ENCODE measurements around the gene KIFC3.

KIFC3 gene

GRCh38 chr16:57823836-57824235 lies 21.5 kb upstream of the KIFC3 start:
- no peak overlapping the region for H3K4me2 ChIP-seq (ENCODE audit: low read length)
- H2AK5ac ChIP-seq (ENCODE audit: low read length): no peak overlapping the region
- no peak overlapping the region for H2BK120ac ChIP-seq (ENCODE audit: low read depth, low read length)
- H3K23ac ChIP-seq (ENCODE audit: low read length): no peak overlapping the region
- H3K9ac ChIP-seq (ENCODE audit: low read length): no peak overlapping the region
- no peak overlapping the region for H3K4ac ChIP-seq (ENCODE audit: low read depth, low read length)
- peaks cover 3% of the 10 kb centered on the region for H3K4me1 ChIP-seq (ENCODE audit: control insufficient read depth, low read depth, low read length)
- WGBS (ENCODE audit: extremely low coverage, insufficient coverage, low lambda C conversion rate): no CpG with 5 or more reads among the region's 5 CpGs
- H3K79me2 ChIP-seq (ENCODE audit: control insufficient read depth, insufficient read depth, low read length): no peaks in the 10 kb centered on the region
- no peaks in the 10 kb centered on the region for H3K79me1 ChIP-seq (ENCODE audit: low read length)
- H2BK15ac ChIP-seq (replicated peaks; ENCODE audit: low read depth): no peak overlapping the region
- no peaks in the 10 kb centered on the region for H3K27me3 ChIP-seq (ENCODE audit: insufficient read depth, low read length, poor library complexity)
- no peak overlapping the region for H4K5ac ChIP-seq (ENCODE audit: low read length)
- H3K4me3 ChIP-seq (ENCODE audit: low read length): no peak overlapping the region
- no peak overlapping the region for H3K18ac ChIP-seq (ENCODE audit: low read length)
- H2BK5ac ChIP-seq (ENCODE audit: low read length): no peak overlapping the region
- H3K36me3 ChIP-seq (ENCODE audit: control insufficient read depth, insufficient read depth, low read length): no peaks in the 10 kb centered on the region
- H4K8ac ChIP-seq (ENCODE audit: low read depth, low read length): no peak overlapping the region
- no peak overlapping the region for H3K27ac ChIP-seq (ENCODE audit: low read depth, low read length)
- H3K56ac ChIP-seq (ENCODE audit: low read length): no peak overlapping the region
- no peak for DNase-seq

- Histone ChIP-seq H2BK5ac (ENCODE audit: low read length) (no peak overlapping the region), H3K79me2 (ENCODE audit: control insufficient read depth, insufficient read depth, low read length) (no peaks in the 10 kb centered on the region), H3K23ac (ENCODE audit: low read length) (no peak overlapping the region), H4K5ac (ENCODE audit: low read length) (no peak overlapping the region), H4K8ac (ENCODE audit: low read depth, low read length) (no peak overlapping the region), H3K4ac (ENCODE audit: low read depth, low read length) (no peak overlapping the region), H3K56ac (ENCODE audit: low read length) (no peak overlapping the region), H3K27me3 (ENCODE audit: insufficient read depth, low read length, poor library complexity) (no peaks in the 10 kb centered on the region), H3K18ac (ENCODE audit: low read length) (no peak overlapping the region), H2AK5ac (ENCODE audit: low read length) (no peak overlapping the region), H3K4me1 (ENCODE audit: control insufficient read depth, low read depth, low read length) (peaks cover 3% of the 10 kb centered on the region), H3K27ac (ENCODE audit: low read depth, low read length) (no peak overlapping the region), H3K79me1 (ENCODE audit: low read length) (no peaks in the 10 kb centered on the region), H3K4me3 (ENCODE audit: low read length) (no peak overlapping the region), H2BK120ac (ENCODE audit: low read depth, low read length) (no peak overlapping the region), H3K9ac (ENCODE audit: low read length) (no peak overlapping the region), H2BK15ac (replicated peaks; ENCODE audit: low read depth) (no peak overlapping the region), H3K36me3 (ENCODE audit: control insufficient read depth, insufficient read depth, low read length) (no peaks in the 10 kb centered on the region), H3K4me2 (ENCODE audit: low read length) (no peak overlapping the region)
- no peak for DNase-seq
- WGBS (ENCODE audit: extremely low coverage, insufficient coverage, low lambda C conversion rate): no CpG with 5 or more reads among the region's 2 CpGs
Observed at GRCh38 chr16:57822856-57823255, 20.6 kb upstream of the KIFC3 start.

GRCh38 chr16:57822018-57822553 lies 19.8 kb upstream of the KIFC3 start:
- Histone ChIP-seq H3K4ac (ENCODE audit: low read depth, low read length) (no peak overlapping the region), H3K18ac (ENCODE audit: low read length) (no peak overlapping the region), H2BK5ac (ENCODE audit: low read length) (no peak overlapping the region), H3K79me1 (ENCODE audit: low read length) (no peaks in the 10 kb centered on the region), H4K5ac (ENCODE audit: low read length) (no peak overlapping the region), H4K8ac (ENCODE audit: low read depth, low read length) (no peak overlapping the region), H3K4me3 (ENCODE audit: low read length) (no peak overlapping the region), H3K36me3 (ENCODE audit: control insufficient read depth, insufficient read depth, low read length) (no peaks in the 10 kb centered on the region), H2BK120ac (ENCODE audit: low read depth, low read length) (no peak overlapping the region), H3K79me2 (ENCODE audit: control insufficient read depth, insufficient read depth, low read length) (no peaks in the 10 kb centered on the region), H2AK5ac (ENCODE audit: low read length) (no peak overlapping the region), H3K56ac (ENCODE audit: low read length) (no peak overlapping the region), H3K4me2 (ENCODE audit: low read length) (no peak overlapping the region), H3K4me1 (ENCODE audit: control insufficient read depth, low read depth, low read length) (peaks cover 3% of the 10 kb centered on the region), H3K27ac (ENCODE audit: low read depth, low read length) (no peak overlapping the region), H3K23ac (ENCODE audit: low read length) (no peak overlapping the region), H2BK15ac (replicated peaks; ENCODE audit: low read depth) (no peak overlapping the region), H3K27me3 (ENCODE audit: insufficient read depth, low read length, poor library complexity) (no peaks in the 10 kb centered on the region), H3K9ac (ENCODE audit: low read length) (no peak overlapping the region)
- no peak for DNase-seq
- no CpG with 5 or more reads among the region's 5 CpGs for WGBS (ENCODE audit: extremely low coverage, insufficient coverage, low lambda C conversion rate)

- Histone ChIP-seq H2BK5ac (ENCODE audit: low read length) (no peak overlapping the region), H3K9ac (ENCODE audit: low read length) (no peak overlapping the region), H2AK5ac (ENCODE audit: low read length) (no peak overlapping the region), H2BK15ac (replicated peaks; ENCODE audit: low read depth) (no peak overlapping the region), H3K56ac (ENCODE audit: low read length) (no peak overlapping the region), H3K4me1 (ENCODE audit: control insufficient read depth, low read depth, low read length) (peaks cover 7% of the 10 kb centered on the region), H3K4ac (ENCODE audit: low read depth, low read length) (no peak overlapping the region), H4K5ac (ENCODE audit: low read length) (no peak overlapping the region), H2BK120ac (ENCODE audit: low read depth, low read length) (no peak overlapping the region), H4K8ac (ENCODE audit: low read depth, low read length) (no peak overlapping the region), H3K4me3 (ENCODE audit: low read length) (no peak overlapping the region), H3K18ac (ENCODE audit: low read length) (peak overlapping the region; percentile 26), H3K23ac (ENCODE audit: low read length) (no peak overlapping the region), H3K79me1 (ENCODE audit: low read length) (no peaks in the 10 kb centered on the region), H3K4me2 (ENCODE audit: low read length) (no peak overlapping the region), H3K27me3 (ENCODE audit: insufficient read depth, low read length, poor library complexity) (no peaks in the 10 kb centered on the region), H3K27ac (ENCODE audit: low read depth, low read length) (no peak overlapping the region), H3K36me3 (ENCODE audit: control insufficient read depth, insufficient read depth, low read length) (no peaks in the 10 kb centered on the region), H3K79me2 (ENCODE audit: control insufficient read depth, insufficient read depth, low read length) (no peaks in the 10 kb centered on the region)
- peak; percentile 82 for DNase-seq
- no CpG with 5 or more reads among the region's 10 CpGs for WGBS (ENCODE audit: extremely low coverage, insufficient coverage, low lambda C conversion rate)
Observed at GRCh38 chr16:57821149-57821971, 19.1 kb upstream of the KIFC3 start.

- no peak overlapping the region for H3K56ac ChIP-seq (ENCODE audit: low read length)
- H2BK120ac ChIP-seq (ENCODE audit: low read depth, low read length): no peak overlapping the region
- H3K27ac ChIP-seq (ENCODE audit: low read depth, low read length): no peak overlapping the region
- no peak for DNase-seq
- no CpG with 5 or more reads among the region's 8 CpGs for WGBS (ENCODE audit: extremely low coverage, insufficient coverage, low lambda C conversion rate)
- H3K4me1 ChIP-seq (ENCODE audit: control insufficient read depth, low read depth, low read length): peaks cover 7% of the 10 kb centered on the region
- H3K4me3 ChIP-seq (ENCODE audit: low read length): no peak overlapping the region
- no peak overlapping the region for H2BK5ac ChIP-seq (ENCODE audit: low read length)
- H3K4ac ChIP-seq (ENCODE audit: low read depth, low read length): no peak overlapping the region
- no peaks in the 10 kb centered on the region for H3K79me1 ChIP-seq (ENCODE audit: low read length)
- H3K79me2 ChIP-seq (ENCODE audit: control insufficient read depth, insufficient read depth, low read length): no peaks in the 10 kb centered on the region
- no peaks in the 10 kb centered on the region for H3K36me3 ChIP-seq (ENCODE audit: control insufficient read depth, insufficient read depth, low read length)
- no peak overlapping the region for H4K8ac ChIP-seq (ENCODE audit: low read depth, low read length)
- no peak overlapping the region for H2BK15ac ChIP-seq (replicated peaks; ENCODE audit: low read depth)
- H2AK5ac ChIP-seq (ENCODE audit: low read length): no peak overlapping the region
- no peak overlapping the region for H4K5ac ChIP-seq (ENCODE audit: low read length)
- H3K18ac ChIP-seq (ENCODE audit: low read length): no peak overlapping the region
- no peak overlapping the region for H3K23ac ChIP-seq (ENCODE audit: low read length)
- no peaks in the 10 kb centered on the region for H3K27me3 ChIP-seq (ENCODE audit: insufficient read depth, low read length, poor library complexity)
- no peak overlapping the region for H3K4me2 ChIP-seq (ENCODE audit: low read length)
- H3K9ac ChIP-seq (ENCODE audit: low read length): no peak overlapping the region
Observed at GRCh38 chr16:57818377-57819064, 16.2 kb upstream of the KIFC3 start.
